A549 treated with AZD2906 at 1 μM for 4 hours (cell line): ENCODE measurements around the gene TMPRSS11B. TPM values are rescaled to one million over a fixed set of nuclear protein-coding genes. Genes with fewer than 3 reads are reported as not detected.

Experiments used
- total RNA-seq: library from RNA; stranded (reverse); fragments of 200-300 nt; extraction: Qiagen RNA extraction; gene quantifications from 5 replicates; pipeline ENCODE4 v1.2.3, GENCODE V29; 2022

The TMPRSS11B gene
- not detected in 5 replicates for total RNA-seq

DNA sequence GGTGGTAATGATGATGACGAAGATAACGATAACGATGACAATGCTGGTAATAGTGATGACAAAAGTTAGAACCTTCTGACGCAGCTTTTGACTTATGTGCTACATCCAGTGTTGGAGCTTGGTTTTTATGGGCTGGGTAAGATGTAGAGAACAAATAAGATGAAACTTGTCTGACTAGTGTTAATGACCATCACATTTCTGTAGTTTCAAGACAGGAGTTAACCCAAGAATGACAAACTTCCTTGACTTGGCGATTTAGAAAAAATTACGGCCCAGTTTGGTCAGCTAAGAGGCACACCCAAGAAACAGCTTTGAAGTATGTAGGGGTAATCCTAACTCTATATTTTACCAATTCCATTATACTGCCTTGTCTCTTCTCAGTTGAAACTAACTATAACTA lies at the start of gene TMPRSS11B:
Gene TMPRSS11B (minus strand): TSS at position 101 of the 400 bp plus-strand sequence. CDS start 136 bp downstream, outside the sequence.

Other genes with a start within 250 kb of the TMPRSS11B start
- not detected in 5 replicates for gene TMPRSS11F, start 115.8 kb downstream of the TMPRSS11B start, total RNA-seq
- gene YTHDC1, start 104.4 kb upstream of the TMPRSS11B start, total RNA-seq, result 30.6 to 39.3 TPM (median 32.7 TPM) in 5 replicates
- gene TMPRSS11E, start 201.8 kb upstream of the TMPRSS11B start, total RNA-seq, result 0.08 to 0.27 TPM in 2 of 5 replicates, not detected in the others